Left ventricle myocardium inferior (tissue), 1 donor: ENCODE results near the gene UGGT2. TPM values are rescaled to one million over a fixed set of nuclear protein-coding genes. Genes with fewer than 3 reads are reported as not detected.

Experiments used
- DNase-seq: peaks from one replicate; pipeline ENCODE4 v3.0.0-alpha.2; 2020
- H3K27ac ChIP-seq: fragments of 200-600 bp; replicated peaks from 2 replicates; pipeline ENCODE4 v1.8.0; 2021
- H3K27me3 ChIP-seq: fragments of 200-600 bp; 2 replicates; pipeline ENCODE4 v1.8.0; 2021; ENCODE audit warnings: low read depth
- H3K36me3 ChIP-seq: fragments of 200-600 bp; 2 replicates; pipeline ENCODE4 v1.8.0; 2021
- H3K4me1 ChIP-seq: fragments of 200-600 bp; 2 replicates; pipeline ENCODE4 v1.8.0; 2021
- H3K4me3 ChIP-seq: fragments of 200-600 bp; 2 replicates; pipeline ENCODE4 v1.8.0; 2021; ENCODE audit warnings: mild to moderate bottlenecking, moderate library complexity
- H3K9me3 ChIP-seq: fragments of 200-600 bp; replicated peaks from 2 replicates; pipeline ENCODE4 v1.8.0; 2021
- CTCF ChIP-seq: fragments of 200-600 bp; IDR thresholded peaks from 2 replicates; pipeline ENCODE4 v1.8.0; 2021; ENCODE audit warnings: antibody characterized with exemption, mild to moderate bottlenecking, borderline replicate concordance
- intact Hi-C: fragments of 100-400 bp; cut with micrococcal nuclease; formaldehyde crosslinking; loops from one replicate; pipeline ENCODE4 v1.11.0; 2022
- total RNA-seq: library from RNA; stranded (reverse); fragmentation: NEBNext Ultra II Directional; extraction: Animal tissue kit (Norgen Biotek cat#: 25700); gene quantifications from one replicate; pipeline ENCODE4 v1.2.1, GENCODE V29; 2021
- donor health status: DM: no; HTN: yes; CAD: no; lungs with severe emphysema.

Gene UGGT2
- total RNA-seq, 1 donor from 2014 or later = 11.4 TPM

GRCh38 chr13:96018135-96018534 is 35.1 kb downstream of the UGGT2 start:
- no peak overlapping the region for H3K4me3 ChIP-seq
- TF ChIP-seq CTCF = no peak
- H3K4me1 ChIP-seq = no peaks in the 10 kb centered on the region
- H3K27ac ChIP-seq = no peak overlapping the region
- H3K9me3 ChIP-seq = peaks cover 15% of the 10 kb centered on the region
- H3K36me3 ChIP-seq = peaks cover 29% of the 10 kb centered on the region
- intact Hi-C loops = no loop called here
- DNase-seq = no peak
- no peaks in the 10 kb centered on the region for H3K27me3 ChIP-seq

GRCh38 chr13:96011291-96011872 is 41.8 kb downstream of the UGGT2 start:
- Histone ChIP-seq H3K4me1 (no peaks in the 10 kb centered on the region), H3K9me3 (peaks cover 27% of the 10 kb centered on the region), H3K27me3 (no peaks in the 10 kb centered on the region), H3K4me3 (no peak overlapping the region), H3K36me3 (peaks cover 41% of the 10 kb centered on the region), H3K27ac (no peak overlapping the region)
- intact Hi-C loops = no loop called here
- TF ChIP-seq CTCF = no peak
- DNase-seq = no peak

- Histone ChIP-seq H3K27me3 (no peaks in the 10 kb centered on the region), H3K36me3 (peaks cover 23% of the 10 kb centered on the region), H3K4me3 (no peak overlapping the region), H3K4me1 (no peaks in the 10 kb centered on the region), H3K9me3 (peaks cover 22% of the 10 kb centered on the region), H3K27ac (no peak overlapping the region)
- intact Hi-C loops = no loop called here
- TF ChIP-seq CTCF = no peak
- DNase-seq = no peak
Measured at GRCh38 chr13:96003304-96003703, 49.9 kb downstream of the UGGT2 start.

GRCh38 chr13:96002322-96003131 is 50.7 kb downstream of the UGGT2 start:
- peaks cover 16% of the 10 kb centered on the region for H3K9me3 ChIP-seq
- DNase-seq = no peak
- H3K4me3 ChIP-seq = no peak overlapping the region
- peaks cover 18% of the 10 kb centered on the region for H3K36me3 ChIP-seq
- no peaks in the 10 kb centered on the region for H3K27me3 ChIP-seq
- H3K27ac ChIP-seq = no peak overlapping the region
- H3K4me1 ChIP-seq = no peaks in the 10 kb centered on the region
- no peak for TF ChIP-seq CTCF
- intact Hi-C loops = no loop called here

- Histone ChIP-seq H3K27me3 (no peaks in the 10 kb centered on the region), H3K36me3 (peaks cover 14% of the 10 kb centered on the region), H3K4me1 (no peaks in the 10 kb centered on the region), H3K9me3 (no peaks in the 10 kb centered on the region), H3K4me3 (no peak overlapping the region), H3K27ac (no peak overlapping the region)
- intact Hi-C loops = no loop called here
- DNase-seq = no peak
- no peak for TF ChIP-seq CTCF
Measured at GRCh38 chr13:96000069-96000468, 53.1 kb downstream of the UGGT2 start.
